Hepatocyte (in vitro differentiated cells): ENCODE results near the gene HRAS. TPM values are rescaled to one million over a fixed set of nuclear protein-coding genes. Genes with fewer than 3 reads are reported as not detected.

Experiments used
- DNase-seq: peaks from one replicate; pipeline ENCODE4 v3.0.0-alpha.2; 2016; ENCODE audit warnings: low spot score
- H2AFZ ChIP-seq: fragments of 200-600 bp; sonication (generic); 2 replicates; pipeline ENCODE4 v1.6.0; 2016; ENCODE audit warnings: antibody characterized with exemption, mild to moderate bottlenecking
- H3K27ac ChIP-seq: fragments of 200-600 bp; sonication (generic); 2 replicates; pipeline ENCODE4 v1.5.1; 2016; ENCODE audit warnings: mild to moderate bottlenecking
- H3K27me3 ChIP-seq: fragments of 200-600 bp; sonication (generic); 2 replicates; pipeline ENCODE4 v1.6.1; 2016
- H3K36me3 ChIP-seq: fragments of 200-600 bp; sonication (generic); replicated peaks from 2 replicates; pipeline ENCODE4 v1.5.1; 2016; ENCODE audit warnings: low read depth; ENCODE audit not compliant: insufficient read depth
- H3K4me1 ChIP-seq: fragments of 200-600 bp; sonication (generic); 2 replicates; pipeline ENCODE4 v1.5.1; 2016; ENCODE audit warnings: mild to moderate bottlenecking, moderate library complexity; ENCODE audit not compliant: insufficient read depth
- H3K4me2 ChIP-seq: fragments of 200-600 bp; sonication (generic); 2 replicates; pipeline ENCODE4 v1.6.0; 2016
- H3K4me3 ChIP-seq: fragments of 200-600 bp; sonication (generic); 2 replicates; pipeline ENCODE4 v1.5.1; 2016; ENCODE audit warnings: mild to moderate bottlenecking
- H3K79me2 ChIP-seq: fragments of 200-600 bp; sonication (generic); 2 replicates; pipeline ENCODE4 v1.6.0; 2017; ENCODE audit warnings: mild to moderate bottlenecking
- H3K9me2 ChIP-seq: fragments of 200-600 bp; sonication (generic); replicated peaks from 2 replicates; pipeline ENCODE4 v1.6.0; 2017; ENCODE audit warnings: mild to moderate bottlenecking; ENCODE audit not compliant: insufficient read depth
- H3K9me3 ChIP-seq: fragments of 200-600 bp; sonication (generic); 2 replicates; pipeline ENCODE4 v1.5.1; 2016; ENCODE audit warnings: low read depth, mild to moderate bottlenecking
- H4K20me1 ChIP-seq: fragments of 200-600 bp; sonication (generic); 2 replicates; pipeline ENCODE4 v1.6.0; 2016; ENCODE audit warnings: mild to moderate bottlenecking; ENCODE audit not compliant: insufficient read depth, poor library complexity, severe bottlenecking
- CTCF ChIP-seq: fragments of 200-600 bp; sonication (generic); IDR thresholded peaks from 2 replicates; pipeline ENCODE4 v1.5.1; 2016; ENCODE audit warnings: antibody characterized with exemption, mild to moderate bottlenecking; ENCODE audit not compliant: poor library complexity
- EZH2 ChIP-seq: fragments of 200-600 bp; sonication (generic); IDR thresholded peaks from 2 replicates; pipeline ENCODE4 v1.6.1; 2016; ENCODE audit warnings: antibody characterized with exemption, mild to moderate bottlenecking, borderline replicate concordance
- EZH2phosphoT487 ChIP-seq: fragments of 200-600 bp; sonication (generic); IDR thresholded peaks from one replicate; pipeline ENCODE4 v1.6.1; 2018; ENCODE audit warnings: antibody characterized with exemption, mild to moderate bottlenecking, low read depth, moderate library complexity; ENCODE audit not compliant: unreplicated experiment, severe bottlenecking
- WGBS: methylation state at CpG from one replicate; pipeline ENCODE4 v1.1.6; 2016; ENCODE audit warnings: low lambda C conversion rate; ENCODE audit errors: missing lambda C conversion rate; 5-methylcytosine and 5-hydroxymethylcytosine counted together
- polyA plus RNA-seq: library from polyadenylated mRNA; unstranded; fragments of >200 nt; fragmentation: Nextera tagmentation; extraction: Ambion mirVana; gene quantifications from 2 replicates; pipeline ENCODE4 v1.2.1, GENCODE V29; 2016
- total RNA-seq: library from RNA; depleted of rRNA; stranded (reverse); fragments of >200 nt; gene quantifications from 2 replicates; pipeline ENCODE4 v1.2.3, GENCODE V29; 2014

The HRAS gene
- total and polyA plus RNA-seq, 2 experiments from 2014 or later = 28.4 to 57.9 TPM

GRCh38 chr11:571802-572185, 36.4 kb upstream of the HRAS start:
- no peaks in the 10 kb centered on the region for H3K36me3 ChIP-seq
- H2AFZ ChIP-seq = no peak overlapping the region
- peaks cover under 1% of the 10 kb centered on the region for H3K79me2 ChIP-seq
- H4K20me1 ChIP-seq = no peaks in the 10 kb centered on the region
- H3K9me2 ChIP-seq = no peaks in the 10 kb centered on the region
- TF ChIP-seq EZH2phosphoT487 (no peak), EZH2 (no peak), CTCF (no peak)
- WGBS = 62% methylated on average over 8 of the region's 8 CpGs
- H3K4me2 ChIP-seq = no peak overlapping the region
- no peaks in the 10 kb centered on the region for H3K9me3 ChIP-seq
- H3K4me1 ChIP-seq = peaks cover 30% of the 10 kb centered on the region
- H3K27me3 ChIP-seq = no peaks in the 10 kb centered on the region
- no peak overlapping the region for H3K4me3 ChIP-seq
- H3K27ac ChIP-seq = no peak overlapping the region
- no peak for DNase-seq

- Histone ChIP-seq H4K20me1 (no peaks in the 10 kb centered on the region), H3K4me1 (peaks cover 22% of the 10 kb centered on the region), H2AFZ (no peak overlapping the region), H3K79me2 (no peaks in the 10 kb centered on the region), H3K4me3 (peak overlapping the region; percentile 64), H3K36me3 (no peaks in the 10 kb centered on the region), H3K9me2 (no peaks in the 10 kb centered on the region), H3K27me3 (no peaks in the 10 kb centered on the region), H3K27ac (peak overlapping the region; percentile 81), H3K9me3 (no peaks in the 10 kb centered on the region), H3K4me2 (peak overlapping the region; percentile 99)
- WGBS = 58% methylated on average over 35 of the region's 36 CpGs
- no peak for TF ChIP-seq EZH2
- TF ChIP-seq CTCF = no peak
- TF ChIP-seq EZH2phosphoT487 = no peak
- peak; percentile 14 for DNase-seq
Observed at GRCh38 chr11:569158-569885, 33.9 kb upstream of the HRAS start.

GRCh38 chr11:568306-569157, 33.2 kb upstream of the HRAS start:
- TF ChIP-seq CTCF (no peak), EZH2phosphoT487 (no peak), EZH2 (no peak)
- Histone ChIP-seq H4K20me1 (no peaks in the 10 kb centered on the region), H2AFZ (peak overlapping the region; percentile 26), H3K4me2 (peak overlapping the region; percentile 99), H3K36me3 (no peaks in the 10 kb centered on the region), H3K9me3 (no peaks in the 10 kb centered on the region), H3K79me2 (no peaks in the 10 kb centered on the region), H3K27me3 (no peaks in the 10 kb centered on the region), H3K27ac (peak overlapping the region; percentile 81), H3K4me1 (peaks cover 24% of the 10 kb centered on the region), H3K4me3 (peak overlapping the region; percentile 64), H3K9me2 (no peaks in the 10 kb centered on the region)
- WGBS = 2% methylated on average over 42 of the region's 123 CpGs
- DNase-seq = peak; percentile 98
